ENCODE measurements around the gene CLK4.

GRCh38 chr5:178595150-178595549 lies 31.7 kb downstream of the CLK4 start:
- TF ChIP-seq CTCF (IDR thresholded peaks at IDR 0.05) (no peak), POLR2A (IDR thresholded peaks at IDR 0.05) (no peak)
